ES-I3 (cell line): ENCODE measurements around the gene MFN2.

Source experiments
- H3K36me3 ChIP-seq: 2 replicates; pipeline ENCODE4 v1.6.1; 2013; ENCODE audit warnings: mild to moderate bottlenecking, low read length, control low read depth, moderate library complexity; ENCODE audit not compliant: insufficient read depth
- H3K4me1 ChIP-seq: 2 replicates; pipeline ENCODE4 v1.6.1; 2013; ENCODE audit warnings: mild to moderate bottlenecking, control low read depth, low read length; ENCODE audit not compliant: insufficient read depth
- H3K9ac ChIP-seq: 2 replicates; pipeline ENCODE4 v1.6.1; 2013; ENCODE audit warnings: low read depth, mild to moderate bottlenecking, low read length, moderate library complexity
- H3K9me3 ChIP-seq: 2 replicates; pipeline ENCODE4 v1.6.1; 2013; ENCODE audit warnings: mild to moderate bottlenecking, low read length, moderate library complexity; ENCODE audit not compliant: control insufficient read depth, insufficient read depth

MFN2 gene

GRCh38 chr1:12014141-12014991 lies 34.1 kb downstream of the MFN2 start:
- no peaks in the 10 kb centered on the region for H3K9me3 ChIP-seq
- H3K4me1 ChIP-seq: peaks cover 4% of the 10 kb centered on the region; the same call in 1 of the 2 replicates
- H3K9ac ChIP-seq: no peak overlapping the region
- peaks cover 21% of the 10 kb centered on the region for H3K36me3 ChIP-seq

- Histone ChIP-seq H3K9ac (no peak overlapping the region), H3K9me3 (no peaks in the 10 kb centered on the region), H3K4me1 (peaks cover 4% of the 10 kb centered on the region; the same call in 1 of the 2 replicates), H3K36me3 (peaks cover 14% of the 10 kb centered on the region)
Observed at GRCh38 chr1:12015001-12015491, 34.8 kb downstream of the MFN2 start.

- Histone ChIP-seq H3K9me3 (no peaks in the 10 kb centered on the region), H3K36me3 (peaks cover 12% of the 10 kb centered on the region), H3K9ac (no peak overlapping the region), H3K4me1 (peaks cover 4% of the 10 kb centered on the region; the same call in 1 of the 2 replicates)
Observed at GRCh38 chr1:12015499-12015898, 35.3 kb downstream of the MFN2 start.

- Histone ChIP-seq H3K4me1 (peaks cover 4% of the 10 kb centered on the region; the same call in 1 of the 2 replicates), H3K9me3 (no peaks in the 10 kb centered on the region), H3K9ac (no peak overlapping the region), H3K36me3 (peaks cover 12% of the 10 kb centered on the region)
Observed at GRCh38 chr1:12016182-12016581, 35.9 kb downstream of the MFN2 start.

- no peaks in the 10 kb centered on the region for H3K9me3 ChIP-seq
- peaks cover 14% of the 10 kb centered on the region for H3K36me3 ChIP-seq
- H3K9ac ChIP-seq: peak overlapping the region; percentile 96
- no peaks in the 10 kb centered on the region for H3K4me1 ChIP-seq
Observed at GRCh38 chr1:12019858-12020509, 39.7 kb downstream of the MFN2 start.

GRCh38 chr1:12021616-12022015 lies 41.4 kb downstream of the MFN2 start:
- H3K4me1 ChIP-seq: no peaks in the 10 kb centered on the region
- H3K9me3 ChIP-seq: no peaks in the 10 kb centered on the region
- H3K36me3 ChIP-seq: peaks cover 19% of the 10 kb centered on the region
- no peak overlapping the region for H3K9ac ChIP-seq

- peaks cover 19% of the 10 kb centered on the region for H3K36me3 ChIP-seq
- H3K9me3 ChIP-seq: no peaks in the 10 kb centered on the region
- H3K4me1 ChIP-seq: no peaks in the 10 kb centered on the region
- H3K9ac ChIP-seq: no peak overlapping the region
Observed at GRCh38 chr1:12022036-12022435, 41.8 kb downstream of the MFN2 start.

GRCh38 chr1:12026586-12026985 lies 46.3 kb downstream of the MFN2 start:
- no peaks in the 10 kb centered on the region for H3K4me1 ChIP-seq
- peaks cover 24% of the 10 kb centered on the region for H3K36me3 ChIP-seq
- no peak overlapping the region for H3K9ac ChIP-seq
- no peaks in the 10 kb centered on the region for H3K9me3 ChIP-seq

GRCh38 chr1:12028248-12028647 lies 48.0 kb downstream of the MFN2 start:
- Histone ChIP-seq H3K36me3 (peaks cover 14% of the 10 kb centered on the region; the same call in 1 of the 2 replicates), H3K9ac (no peak overlapping the region)

GRCh38 chr1:12028957-12029511 lies 48.8 kb downstream of the MFN2 start:
- H3K4me1 ChIP-seq: no peaks in the 10 kb centered on the region
- peaks cover 12% of the 10 kb centered on the region; the same call in 1 of the 2 replicates for H3K36me3 ChIP-seq
- H3K9ac ChIP-seq: no peak overlapping the region
- no peaks in the 10 kb centered on the region for H3K9me3 ChIP-seq

More at GRCh38 chr1:12028248-12028647, 48.0 kb downstream of the MFN2 start:
- H3K4me1 ChIP-seq: no peaks in the 10 kb centered on the region
- H3K9me3 ChIP-seq: no peaks in the 10 kb centered on the region

- H3K9me3 ChIP-seq: no peaks in the 10 kb centered on the region
- H3K4me1 ChIP-seq: 0 out of 2 replicates have a peak, but pooled peaks cover 3% of the 10 kb centered on the region
- peaks cover 9% of the 10 kb centered on the region; the same call in 1 of the 2 replicates for H3K36me3 ChIP-seq
- H3K9ac ChIP-seq: no peak overlapping the region
Observed at GRCh38 chr1:12029720-12030339, 49.6 kb downstream of the MFN2 start.

- Histone ChIP-seq H3K9ac (no peak overlapping the region), H3K9me3 (no peaks in the 10 kb centered on the region), H3K36me3 (peaks cover 4% of the 10 kb centered on the region; the same call in 1 of the 2 replicates), H3K4me1 (0 out of 2 replicates have a peak, but pooled peaks cover 3% of the 10 kb centered on the region)
Observed at GRCh38 chr1:12031039-12031980, 51.1 kb downstream of the MFN2 start.

- 0 out of 2 replicates have a peak, but pooled peaks cover 3% of the 10 kb centered on the region for H3K4me1 ChIP-seq
- H3K9ac ChIP-seq: no peak overlapping the region
- no peaks in the 10 kb centered on the region for H3K9me3 ChIP-seq
- peaks cover 4% of the 10 kb centered on the region; the same call in 1 of the 2 replicates for H3K36me3 ChIP-seq
Observed at GRCh38 chr1:12032161-12032621, 51.9 kb downstream of the MFN2 start.
